Osteocyte (in vitro differentiated cells): ENCODE measurements around the gene ATP7B. TPM values are rescaled to one million over a fixed set of nuclear protein-coding genes. Genes with fewer than 3 reads are reported as not detected.

Experiments
- DNase-seq: peaks from one replicate; pipeline ENCODE4 v3.0.0; 2021; ENCODE audit warnings: mixed read lengths; ENCODE audit not compliant: unreplicated experiment; ENCODE audit errors: extremely low spot score
- H3K27ac Mint-ChIP-seq: one replicate; pipeline ENCODE4 v1.8.0; 2021; ENCODE audit warnings: mild to moderate bottlenecking, mixed read lengths; ENCODE audit not compliant: unreplicated experiment
- H3K27me3 Mint-ChIP-seq: one replicate; pipeline ENCODE4 v1.8.0; 2021; ENCODE audit warnings: mixed read lengths; ENCODE audit not compliant: unreplicated experiment
- H3K36me3 Mint-ChIP-seq: one replicate; pipeline ENCODE4 v1.8.0; 2021; ENCODE audit warnings: mixed read lengths; ENCODE audit not compliant: unreplicated experiment
- H3K4me1 Mint-ChIP-seq: one replicate; pipeline ENCODE4 v1.8.0; 2021; ENCODE audit warnings: mixed read lengths; ENCODE audit not compliant: unreplicated experiment
- H3K4me3 Mint-ChIP-seq: one replicate; pipeline ENCODE4 v1.8.0; 2021; ENCODE audit warnings: mild to moderate bottlenecking, moderate library complexity, mixed read lengths; ENCODE audit not compliant: unreplicated experiment
- H3K9me3 Mint-ChIP-seq: one replicate; pipeline ENCODE4 v1.8.0; 2021; ENCODE audit warnings: mixed read lengths; ENCODE audit not compliant: unreplicated experiment
- total RNA-seq: library from RNA; stranded (reverse); gene quantifications from 2 replicates; pipeline ENCODE4 v1.2.1, GENCODE V29; 2021
- TF ChIP-seq, protein P1 (sequence below): fragments of 200-600 bp; sonication (generic); IDR thresholded peaks from 2 replicates; pipeline ENCODE4 v1.5.0; 2021; ENCODE audit warnings: antibody characterized with exemption, mild to moderate bottlenecking, moderate library complexity

Gene ATP7B
- total RNA-seq, 1 donor from 2014 or later = 10.4 TPM

DNA sequence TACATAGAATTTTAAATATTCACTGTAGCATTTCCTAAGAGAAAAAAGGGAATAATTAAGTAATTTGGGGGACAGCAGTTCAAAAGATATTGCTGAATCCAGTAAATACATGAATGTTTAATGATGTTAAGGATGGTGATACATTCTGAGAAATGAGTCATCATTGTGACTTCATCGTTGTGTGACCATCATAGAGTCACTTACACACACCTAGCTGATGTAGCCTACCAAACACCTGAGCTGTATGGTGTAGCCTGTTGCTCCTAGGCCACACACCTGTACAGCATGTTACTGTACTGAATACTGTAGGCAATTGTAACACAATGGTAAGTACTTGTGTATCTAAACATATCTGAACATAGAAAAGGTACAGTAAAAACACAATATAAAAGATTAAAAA is 34.8 kb downstream of the ATP7B start:
- Mint-ChIP-seq H3K27ac (no peak overlapping the region), H3K9me3 (no peaks in the 10 kb centered on the region), H3K27me3 (no peaks in the 10 kb centered on the region), H3K36me3 (no peaks in the 10 kb centered on the region), H3K4me1 (peaks cover 9% of the 10 kb centered on the region), H3K4me3 (no peak overlapping the region)
- DNase-seq = no peak
- TF ChIP-seq, protein P1, sequence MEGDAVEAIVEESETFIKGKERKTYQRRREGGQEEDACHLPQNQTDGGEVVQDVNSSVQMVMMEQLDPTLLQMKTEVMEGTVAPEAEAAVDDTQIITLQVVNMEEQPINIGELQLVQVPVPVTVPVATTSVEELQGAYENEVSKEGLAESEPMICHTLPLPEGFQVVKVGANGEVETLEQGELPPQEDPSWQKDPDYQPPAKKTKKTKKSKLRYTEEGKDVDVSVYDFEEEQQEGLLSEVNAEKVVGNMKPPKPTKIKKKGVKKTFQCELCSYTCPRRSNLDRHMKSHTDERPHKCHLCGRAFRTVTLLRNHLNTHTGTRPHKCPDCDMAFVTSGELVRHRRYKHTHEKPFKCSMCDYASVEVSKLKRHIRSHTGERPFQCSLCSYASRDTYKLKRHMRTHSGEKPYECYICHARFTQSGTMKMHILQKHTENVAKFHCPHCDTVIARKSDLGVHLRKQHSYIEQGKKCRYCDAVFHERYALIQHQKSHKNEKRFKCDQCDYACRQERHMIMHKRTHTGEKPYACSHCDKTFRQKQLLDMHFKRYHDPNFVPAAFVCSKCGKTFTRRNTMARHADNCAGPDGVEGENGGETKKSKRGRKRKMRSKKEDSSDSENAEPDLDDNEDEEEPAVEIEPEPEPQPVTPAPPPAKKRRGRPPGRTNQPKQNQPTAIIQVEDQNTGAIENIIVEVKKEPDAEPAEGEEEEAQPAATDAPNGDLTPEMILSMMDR = no peak

DNA sequence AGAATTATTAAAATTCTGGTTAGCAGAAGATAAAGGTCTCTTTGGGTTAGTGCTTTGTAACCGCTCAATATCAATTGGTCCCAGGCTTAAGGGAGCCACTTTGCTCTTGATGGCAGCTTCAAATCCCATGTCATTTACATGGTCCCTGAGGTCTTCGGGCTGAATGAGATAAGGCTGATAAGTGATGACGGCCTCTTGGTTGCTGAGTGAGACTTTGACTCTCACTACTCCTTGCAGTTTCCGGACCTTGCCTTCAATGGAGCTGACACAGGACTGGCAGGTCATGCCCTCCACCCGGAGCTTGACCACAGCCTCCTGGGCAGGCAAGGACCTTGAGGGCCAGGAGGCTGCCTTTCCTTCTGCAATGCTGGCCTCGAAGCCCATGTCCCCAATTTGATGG is 36.8 kb downstream of the ATP7B start:
- no peak overlapping the region for H3K27ac Mint-ChIP-seq
- no peak for DNase-seq
- H3K4me1 Mint-ChIP-seq = no peaks in the 10 kb centered on the region
- no peak overlapping the region for H3K4me3 Mint-ChIP-seq
- H3K9me3 Mint-ChIP-seq = no peaks in the 10 kb centered on the region
- TF ChIP-seq, protein P1 = no peak
- no peaks in the 10 kb centered on the region for H3K27me3 Mint-ChIP-seq
- no peaks in the 10 kb centered on the region for H3K36me3 Mint-ChIP-seq

DNA sequence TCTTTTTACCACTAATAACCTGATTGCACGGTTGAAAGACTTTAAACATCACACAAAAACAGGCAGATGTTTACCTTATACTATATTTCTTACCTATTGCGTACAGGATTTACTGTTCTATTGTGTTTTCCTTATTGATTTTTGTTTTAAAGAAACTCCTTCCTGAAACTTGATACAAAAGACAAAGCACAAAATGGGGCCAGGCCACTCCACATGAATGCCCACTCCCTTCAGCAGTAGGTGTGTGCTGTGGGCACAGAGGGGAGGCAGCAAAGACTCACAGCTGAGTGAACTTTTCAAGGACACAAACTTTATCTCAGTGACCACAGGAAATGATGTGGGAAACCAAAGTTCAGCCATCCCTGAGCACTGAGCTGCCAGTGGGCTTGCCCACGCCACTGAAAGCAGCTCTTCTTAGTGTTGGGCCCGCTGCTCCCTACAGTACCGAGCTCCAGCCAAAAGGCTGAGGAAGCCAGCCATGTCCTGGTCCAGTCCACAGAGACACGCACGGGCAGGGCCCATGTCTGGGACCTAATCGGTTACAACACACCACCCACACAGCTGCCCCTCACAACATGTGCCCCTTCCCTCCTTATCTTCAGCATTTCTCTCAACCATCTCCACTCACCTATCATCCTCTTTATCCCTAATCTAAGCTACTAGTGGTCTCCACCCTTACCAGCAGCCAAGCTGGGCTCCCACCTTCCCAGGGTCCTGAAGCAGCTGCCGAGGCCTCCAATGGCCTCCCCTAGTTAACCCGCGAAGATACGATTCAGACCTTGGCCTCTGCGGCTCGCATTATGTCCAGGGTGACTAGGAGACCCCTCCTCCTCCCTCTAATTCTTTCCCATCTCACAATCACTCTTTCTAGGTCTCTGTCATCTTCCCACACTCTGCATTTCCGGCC is 39.5 kb downstream of the ATP7B start:
- no peaks in the 10 kb centered on the region for H3K36me3 Mint-ChIP-seq
- TF ChIP-seq, protein P1 = no peak
- no peak overlapping the region for H3K27ac Mint-ChIP-seq
- no peaks in the 10 kb centered on the region for H3K9me3 Mint-ChIP-seq
- no peaks in the 10 kb centered on the region for H3K27me3 Mint-ChIP-seq
- H3K4me3 Mint-ChIP-seq = no peak overlapping the region
- DNase-seq = peak; percentile 62
- H3K4me1 Mint-ChIP-seq = no peaks in the 10 kb centered on the region

DNA sequence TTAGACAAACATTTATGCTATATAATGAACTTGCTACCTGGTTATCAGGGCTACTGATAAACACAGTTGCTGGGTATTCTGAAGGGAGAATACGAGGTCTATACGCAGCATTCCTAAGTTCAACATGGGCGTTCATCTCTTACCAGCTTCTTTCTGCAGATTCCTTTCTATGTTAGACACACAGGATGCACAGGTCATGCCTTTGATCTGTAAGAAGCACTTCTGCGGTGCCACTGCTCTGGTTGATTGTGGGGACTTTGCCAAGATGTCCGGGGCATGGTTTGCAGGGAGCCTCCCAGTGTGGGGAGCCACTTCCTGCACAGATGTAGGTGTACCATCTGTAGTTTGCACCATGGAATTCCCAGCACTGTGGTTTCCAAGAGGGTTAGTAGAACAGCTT is 40.9 kb downstream of the ATP7B start:
- no peaks in the 10 kb centered on the region for H3K36me3 Mint-ChIP-seq
- no peak overlapping the region for H3K27ac Mint-ChIP-seq
- no peak overlapping the region for H3K4me3 Mint-ChIP-seq
- no peaks in the 10 kb centered on the region for H3K27me3 Mint-ChIP-seq
- no peaks in the 10 kb centered on the region for H3K9me3 Mint-ChIP-seq
- DNase-seq = no peak
- TF ChIP-seq, protein P1 = no peak
- H3K4me1 Mint-ChIP-seq = no peaks in the 10 kb centered on the region
